ENCODE measurements around the gene PJA2.
A peak's percentile ranks its signal among the peaks of the same experiment; 100 is the strongest.
"Not testable (repeated sequence)": the region's sequence is repeated elsewhere in the genome, so short reads cannot be mapped to it uniquely, and the experiment has no call there.

The PJA2 gene

GRCh38 chr5:109409844-109410388 is at the start of gene PJA2:
Gene PJA2 (minus strand): TSS chr5:109409974. CDS start chr5:109383433, 26,541 bp downstream.
- peak; percentile 90 for DNase-seq (ENCODE audit: low read depth in 2 of 2)

GRCh38 chr5:109455598-109456096 is 45.9 kb upstream of the PJA2 start:
- DNase-seq (ENCODE audit: low read depth in 2 of 2) = no peak

GRCh38 chr5:109454731-109455505 is 45.1 kb upstream of the PJA2 start:
- no peak for DNase-seq (ENCODE audit: low read depth in 2 of 2)

- no peak for DNase-seq (ENCODE audit: low read depth in 2 of 2)
Measured at GRCh38 chr5:109453251-109453650, 43.5 kb upstream of the PJA2 start.

GRCh38 chr5:109452661-109453060 is 42.9 kb upstream of the PJA2 start:
- no peak for DNase-seq (ENCODE audit: low read depth in 2 of 2)

DNA sequence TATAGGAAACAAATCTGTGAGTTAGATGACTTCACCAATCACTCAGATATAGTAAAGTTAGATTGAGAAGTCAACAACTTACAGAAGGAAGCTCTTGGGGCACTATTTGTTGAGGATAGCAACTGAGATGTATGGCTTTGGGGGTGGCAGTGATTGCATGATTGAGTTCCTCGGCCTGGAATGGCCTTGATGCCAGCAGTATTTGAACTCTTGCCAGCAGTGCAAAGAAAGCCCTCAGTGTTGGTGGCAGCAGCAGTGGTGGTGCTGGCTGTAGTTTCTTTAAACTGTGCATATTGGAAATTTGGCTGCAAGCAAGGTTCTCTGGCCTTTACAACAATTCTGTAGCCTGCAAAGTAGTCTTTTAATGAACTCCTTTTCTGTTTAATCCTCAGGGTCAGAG is 41.4 kb upstream of the PJA2 start:
- no peak for DNase-seq (ENCODE audit: low read depth in 2 of 2)

- no peak for DNase-seq (ENCODE audit: low read depth in 2 of 2)
Measured at GRCh38 chr5:109450129-109450877, 40.5 kb upstream of the PJA2 start.

DNA sequence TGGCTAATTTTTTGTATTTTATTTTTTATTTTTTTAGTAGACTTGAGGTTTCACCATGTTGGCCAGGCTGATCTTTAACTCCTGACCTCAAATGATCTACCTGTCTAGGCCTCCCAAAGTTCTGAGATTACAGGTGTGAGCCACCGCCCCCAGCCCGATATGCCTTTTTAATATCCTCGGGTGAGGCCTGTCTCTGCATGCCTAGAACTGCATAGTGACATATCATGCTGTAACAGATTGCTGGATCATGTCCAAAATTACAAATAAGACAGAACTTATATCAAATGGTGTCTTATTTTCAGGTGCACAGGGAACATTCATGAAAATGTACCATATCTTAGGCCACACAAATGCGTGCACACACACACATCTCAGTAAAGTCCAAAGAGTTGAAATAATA is 39.1 kb upstream of the PJA2 start:
- DNase-seq (ENCODE audit: low read depth in 2 of 2) = no peak

DNA sequence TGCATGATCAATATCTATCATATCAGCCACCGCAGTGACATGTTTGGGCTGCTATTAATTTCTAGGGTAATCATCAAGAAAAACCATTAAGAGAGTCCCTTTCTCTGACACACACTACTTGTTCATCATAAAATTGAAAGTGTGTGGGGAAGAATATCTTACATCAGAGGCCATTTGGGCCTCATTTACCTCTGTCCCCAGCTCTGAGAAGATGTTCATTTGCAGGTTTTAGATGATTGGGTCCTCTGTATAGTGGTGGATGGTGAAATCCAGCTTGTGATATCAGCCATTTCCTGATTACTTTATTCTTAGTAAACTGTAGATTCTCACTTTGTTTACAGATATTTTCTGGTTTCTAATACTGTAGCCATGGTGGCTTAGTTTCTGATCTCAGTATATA is 29.8 kb upstream of the PJA2 start:
- DNase-seq (ENCODE audit: low read depth in 2 of 2) = no peak

DNA sequence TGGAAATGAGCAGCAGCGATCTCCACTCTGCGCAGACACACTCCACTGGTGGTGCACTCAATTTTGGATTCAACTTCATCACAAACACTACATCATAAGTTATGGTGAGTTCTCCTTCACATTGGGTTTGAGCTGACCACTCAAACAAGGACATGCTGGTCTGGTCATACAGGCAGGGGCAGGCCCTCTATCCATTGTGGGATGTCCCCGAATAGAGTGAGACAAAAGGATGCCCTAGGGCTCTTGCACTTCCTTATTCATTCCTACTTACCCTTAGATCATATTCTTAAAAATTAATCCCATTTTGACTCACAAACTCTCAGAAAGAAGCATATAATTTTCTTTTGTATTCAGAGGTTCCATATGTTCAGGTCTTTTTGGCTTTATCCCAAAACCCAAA is 16.3 kb upstream of the PJA2 start:
- no peak for DNase-seq (ENCODE audit: low read depth in 2 of 2)

DNA sequence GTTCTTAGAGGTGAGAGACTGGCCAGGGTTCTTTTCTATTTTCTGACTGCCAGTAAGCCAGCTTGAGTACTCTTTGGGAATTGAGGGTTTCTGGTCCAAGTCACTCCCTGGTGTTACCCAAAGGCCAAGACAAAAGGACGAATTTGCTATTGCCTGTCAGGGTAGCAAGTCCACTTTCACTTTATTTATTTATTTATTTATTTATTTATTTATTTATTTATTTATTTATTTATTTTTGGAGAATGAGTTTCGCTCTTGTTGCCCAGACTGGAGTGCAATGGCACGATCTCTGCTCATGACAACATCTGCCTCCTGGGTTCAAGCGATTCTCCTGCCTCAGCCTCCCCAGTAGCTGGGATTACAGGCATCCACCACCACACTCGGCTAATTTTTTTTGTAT is 15.7 kb upstream of the PJA2 start:
- not testable (repeated sequence) for DNase-seq (ENCODE audit: low read depth in 2 of 2)

DNA sequence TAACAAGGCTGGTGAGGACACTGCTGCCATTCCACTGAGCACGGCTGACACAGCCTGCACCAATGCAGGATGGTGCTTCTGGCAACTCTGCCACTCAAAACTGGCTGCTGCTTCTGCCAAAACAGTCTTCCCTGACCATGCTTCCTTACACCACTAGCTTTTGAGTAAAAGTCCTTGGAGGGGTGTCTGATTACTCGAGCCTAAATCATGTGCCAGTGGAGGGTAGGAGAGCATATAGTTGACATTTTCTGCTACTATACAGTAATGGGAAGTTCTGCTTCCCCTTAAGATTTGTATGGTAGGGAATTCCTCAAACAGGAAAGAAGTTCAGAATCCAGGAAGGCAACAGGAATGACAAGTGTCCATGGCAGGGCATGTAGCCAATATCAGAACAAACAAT is 12.2 kb upstream of the PJA2 start:
- DNase-seq (ENCODE audit: low read depth in 2 of 2) = no peak

DNA sequence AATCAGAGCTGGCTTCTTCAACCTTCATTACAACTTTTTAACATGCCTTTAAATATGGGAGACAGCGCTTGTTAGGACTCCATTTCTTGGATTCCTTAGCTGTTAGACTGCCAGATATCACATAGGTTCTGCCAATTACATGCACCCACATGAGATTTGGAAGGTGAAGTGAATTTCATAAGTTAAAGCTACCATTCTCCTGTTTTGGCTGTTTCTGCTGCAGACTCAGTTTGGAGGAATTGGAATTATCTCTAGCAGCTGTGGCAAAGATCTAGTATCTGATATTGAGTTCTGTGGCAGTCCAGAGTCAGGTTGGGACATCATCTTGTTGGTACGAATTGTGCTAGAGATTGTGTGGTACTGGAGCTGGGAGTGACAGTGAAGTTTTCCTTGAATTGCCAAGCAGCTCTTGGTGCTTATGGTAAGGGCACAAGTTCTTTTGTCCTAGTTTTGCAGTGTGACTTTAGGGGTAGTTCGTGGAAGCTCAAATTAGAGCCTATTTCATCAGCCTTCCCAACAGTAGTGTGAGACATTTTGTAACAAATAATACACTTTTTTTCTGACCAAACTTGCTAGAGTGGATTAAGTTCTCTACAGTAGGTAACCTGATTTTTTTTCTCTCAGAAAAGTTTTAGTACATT is 9.1 kb upstream of the PJA2 start:
- DNase-seq (ENCODE audit: low read depth in 2 of 2) = no peak

GRCh38 chr5:109416882-109417281 is 7.1 kb upstream of the PJA2 start:
- DNase-seq (ENCODE audit: low read depth in 2 of 2) = no peak

- DNase-seq (ENCODE audit: low read depth in 2 of 2) = not testable (repeated sequence)
Measured at GRCh38 chr5:109413921-109414461, 4.2 kb upstream of the PJA2 start.

DNA sequence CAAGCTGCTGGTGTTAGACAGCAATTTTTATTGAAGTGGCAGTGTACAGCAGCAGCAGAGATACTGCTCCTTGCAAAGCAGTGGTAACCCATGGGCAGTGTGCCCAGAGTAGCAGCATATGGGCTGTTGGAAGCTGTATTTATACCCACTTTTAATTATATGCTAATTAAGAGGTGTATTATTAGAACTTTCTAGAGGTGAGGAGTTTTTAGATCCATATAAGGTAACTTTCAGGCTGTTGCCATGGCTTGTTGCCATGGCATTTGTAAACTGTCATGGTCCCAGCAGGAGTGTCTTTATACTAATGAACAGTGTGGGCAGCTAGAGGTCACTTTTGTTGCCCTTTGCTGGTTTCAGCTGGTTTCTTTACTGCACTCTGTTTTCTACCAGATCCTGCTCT is 3.7 kb upstream of the PJA2 start:
- DNase-seq (ENCODE audit: low read depth in 2 of 2) = no peak

- DNase-seq (ENCODE audit: low read depth in 2 of 2) = no peak
Measured at GRCh38 chr5:109412981-109413402, 3.2 kb upstream of the PJA2 start.

DNA sequence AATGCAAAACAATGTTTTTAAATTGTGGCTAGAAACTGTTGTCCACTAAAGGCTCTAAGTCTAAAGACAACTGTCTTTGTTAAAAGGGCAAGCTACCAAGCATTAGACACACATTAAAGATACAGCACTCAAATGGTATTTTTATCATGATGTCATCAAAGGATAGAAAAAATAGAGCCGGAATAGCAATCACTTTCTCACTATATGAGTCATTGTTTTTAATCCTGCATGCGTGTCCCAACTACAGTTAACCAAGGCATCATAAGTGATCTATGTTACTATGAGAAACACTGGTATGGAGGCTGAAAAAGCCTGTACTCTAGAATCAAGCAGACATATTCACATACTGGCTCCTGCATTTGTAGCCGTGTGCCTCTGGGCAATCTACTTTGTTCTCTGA is 1.9 kb upstream of the PJA2 start:
- DNase-seq (ENCODE audit: low read depth in 2 of 2) = no peak

DNA sequence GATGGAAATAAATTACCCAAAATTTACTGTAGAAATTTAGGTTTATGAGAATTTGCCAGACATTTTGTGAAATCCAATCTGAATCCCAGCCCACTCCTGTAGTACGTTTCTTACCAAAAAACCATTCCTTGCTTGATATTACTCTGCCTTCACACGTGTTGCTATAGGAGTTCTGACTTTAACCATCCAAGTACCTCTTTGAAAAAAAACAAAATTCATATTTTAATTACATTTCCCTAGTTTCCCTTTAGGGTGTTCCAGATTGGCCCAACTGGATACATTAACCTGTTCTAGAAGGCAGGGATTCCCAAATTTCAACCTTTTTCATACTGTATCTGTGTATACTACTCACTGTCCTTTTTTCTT is 1.4 kb upstream of the PJA2 start:
- DNase-seq (ENCODE audit: low read depth in 2 of 2) = no peak

- peak in 1 of 2 donors; percentile 10 for DNase-seq (ENCODE audit: low read depth in 2 of 2)
Measured at GRCh38 chr5:109410389-109411148, 795 bp upstream of the PJA2 start.

Measured in stimulated activated CD8-positive, alpha-beta memory T cell treated with anti-CD3 and anti-CD28 coated beads, Interleukin-15, amount 100 ng/mL, for 4 hours (primary cell).